Brain microvascular endothelial cell (primary cell): ENCODE data around the gene TPRN.
A peak's percentile ranks its signal among the peaks of the same experiment; 100 is the strongest.

Experiments
- DNase-seq: peaks from one replicate; pipeline ENCODE4 v3.0.0-alpha.2; 2020
- H3K27ac ChIP-seq: fragments of 250-450 bp; sonication (Bioruptor Pico); 2 replicates; pipeline ENCODE4 v1.5.1; 2020; ENCODE audit warnings: mild to moderate bottlenecking, moderate library complexity
- H3K27me3 ChIP-seq: fragments of 250-450 bp; sonication (Bioruptor Pico); replicated peaks from 2 replicates; pipeline ENCODE4 v1.5.1; 2020; ENCODE audit warnings: mild to moderate bottlenecking
- H3K36me3 ChIP-seq: fragments of 250-450 bp; sonication (Bioruptor Pico); replicated peaks from 2 replicates; pipeline ENCODE4 v1.5.1; 2020; ENCODE audit warnings: mild to moderate bottlenecking
- H3K4me3 ChIP-seq: 2 replicates; pipeline ENCODE4 v1.5.1; 2011; ENCODE audit warnings: low read depth, mild to moderate bottlenecking, control low read depth, low read length, moderate library complexity
- in situ Hi-C: cut with HindIII; loops from 2 replicates; pipeline ENCODE4 v1.10.0; 2017; ENCODE audit warnings: low sequenced_read_pairs, low pct_ligation_motif_present
- TF ChIP-seq, protein P1 (sequence below): IDR thresholded peaks from 2 replicates; pipeline ENCODE4 v1.5.1; 2011; ENCODE audit warnings: low read depth, mild to moderate bottlenecking, moderate library complexity, low read length, control low read depth, inconsistent platforms; ENCODE audit errors: missing control alignments

TPRN gene

GRCh38 chr9:137236238-137236935 lies 35.8 kb upstream of the TPRN start:
- TF ChIP-seq, protein P1, sequence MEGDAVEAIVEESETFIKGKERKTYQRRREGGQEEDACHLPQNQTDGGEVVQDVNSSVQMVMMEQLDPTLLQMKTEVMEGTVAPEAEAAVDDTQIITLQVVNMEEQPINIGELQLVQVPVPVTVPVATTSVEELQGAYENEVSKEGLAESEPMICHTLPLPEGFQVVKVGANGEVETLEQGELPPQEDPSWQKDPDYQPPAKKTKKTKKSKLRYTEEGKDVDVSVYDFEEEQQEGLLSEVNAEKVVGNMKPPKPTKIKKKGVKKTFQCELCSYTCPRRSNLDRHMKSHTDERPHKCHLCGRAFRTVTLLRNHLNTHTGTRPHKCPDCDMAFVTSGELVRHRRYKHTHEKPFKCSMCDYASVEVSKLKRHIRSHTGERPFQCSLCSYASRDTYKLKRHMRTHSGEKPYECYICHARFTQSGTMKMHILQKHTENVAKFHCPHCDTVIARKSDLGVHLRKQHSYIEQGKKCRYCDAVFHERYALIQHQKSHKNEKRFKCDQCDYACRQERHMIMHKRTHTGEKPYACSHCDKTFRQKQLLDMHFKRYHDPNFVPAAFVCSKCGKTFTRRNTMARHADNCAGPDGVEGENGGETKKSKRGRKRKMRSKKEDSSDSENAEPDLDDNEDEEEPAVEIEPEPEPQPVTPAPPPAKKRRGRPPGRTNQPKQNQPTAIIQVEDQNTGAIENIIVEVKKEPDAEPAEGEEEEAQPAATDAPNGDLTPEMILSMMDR: peak; percentile 100
- Histone ChIP-seq H3K27me3 (no peaks in the 10 kb centered on the region), H3K27ac (no peak overlapping the region), H3K36me3 (no peaks in the 10 kb centered on the region), H3K4me3 (no peak overlapping the region)
- DNase-seq: peak; percentile 60
- in situ Hi-C loops: no loop called here

GRCh38 chr9:137235424-137236237 lies 35.1 kb upstream of the TPRN start:
- Histone ChIP-seq H3K36me3 (no peaks in the 10 kb centered on the region), H3K27ac (no peak overlapping the region), H3K27me3 (no peaks in the 10 kb centered on the region), H3K4me3 (no peak overlapping the region)
- in situ Hi-C loops: no loop called here
- TF ChIP-seq, protein P1: no peak
- DNase-seq: no peak

GRCh38 chr9:137234758-137235423 lies 34.4 kb upstream of the TPRN start:
- Histone ChIP-seq H3K36me3 (no peaks in the 10 kb centered on the region), H3K27ac (no peak overlapping the region), H3K27me3 (no peaks in the 10 kb centered on the region), H3K4me3 (no peak overlapping the region)
- no peak for DNase-seq
- in situ Hi-C loops: no loop called here
- TF ChIP-seq, protein P1: no peak

GRCh38 chr9:137234055-137234697 lies 33.6 kb upstream of the TPRN start:
- in situ Hi-C loops: no loop called here
- TF ChIP-seq, protein P1: no peak
- H3K27me3 ChIP-seq: no peaks in the 10 kb centered on the region
- no peaks in the 10 kb centered on the region for H3K36me3 ChIP-seq
- H3K27ac ChIP-seq: no peak overlapping the region
- no peak for DNase-seq
- no peak overlapping the region for H3K4me3 ChIP-seq

DNA sequence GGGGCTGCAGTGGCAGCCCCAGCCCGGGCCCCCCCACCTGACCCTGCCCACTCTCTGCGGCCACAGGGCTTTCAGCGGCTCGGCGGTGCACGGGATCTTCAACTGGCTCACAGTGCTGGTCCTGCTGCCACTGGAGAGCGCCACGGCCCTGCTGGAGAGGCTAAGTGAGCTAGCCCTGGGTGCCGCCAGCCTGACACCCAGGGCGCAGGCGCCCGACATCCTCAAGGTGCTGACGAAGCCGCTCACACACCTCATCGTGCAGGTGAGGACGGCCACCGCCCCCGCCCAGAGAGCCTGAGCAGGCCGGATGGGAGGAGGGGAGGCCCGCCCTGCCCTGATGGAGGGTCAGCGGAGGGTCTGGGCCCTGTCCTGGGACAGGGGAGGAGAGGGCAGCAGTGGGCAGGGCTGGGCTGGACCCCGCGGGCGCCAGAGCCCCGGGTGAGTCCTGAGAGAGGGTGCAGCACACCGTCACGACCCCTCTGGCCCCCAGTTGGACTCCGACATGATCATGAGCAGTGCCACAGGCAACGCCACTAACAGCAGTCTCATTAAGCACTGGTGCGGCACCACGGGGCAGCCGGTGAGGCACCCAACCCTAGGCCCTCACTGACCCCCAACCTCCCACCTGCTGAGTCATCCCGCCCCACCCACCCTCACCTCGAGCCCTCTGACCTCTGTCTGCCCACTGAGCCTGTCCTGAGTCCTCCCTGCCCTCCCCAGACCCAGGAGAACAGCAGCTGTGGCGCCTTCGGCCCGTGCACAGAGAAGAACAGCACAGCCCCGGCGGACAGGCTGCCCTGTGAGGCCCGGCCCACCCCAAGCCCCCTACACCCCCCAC lies 32.8 kb upstream of the TPRN start:
- H3K27me3 ChIP-seq: no peaks in the 10 kb centered on the region
- no peak overlapping the region for H3K4me3 ChIP-seq
- in situ Hi-C loops: no loop called here
- H3K27ac ChIP-seq: no peak overlapping the region
- TF ChIP-seq, protein P1: no peak
- no peaks in the 10 kb centered on the region for H3K36me3 ChIP-seq
- DNase-seq: no peak
